Breast epithelium (tissue), 4 donors: ENCODE results near the gene PCYT1B. TPM values are rescaled to one million over a fixed set of nuclear protein-coding genes. Genes with fewer than 3 reads are reported as not detected.

Experiments used
- DNase-seq, 2 donors: peaks; one replicate each; pipeline ENCODE4 v3.0.0-alpha.2; 2019; ENCODE audit warnings: low spot score in 2 of 2
- H3K27ac ChIP-seq, 2 donors: fragments of 200-600 bp; sonication (generic) in 1 of 2; one replicate each; pipeline ENCODE4 v1.5.1; 2016 to 2019; ENCODE audit warnings: mild to moderate bottlenecking in 1 of 2
- H3K27me3 ChIP-seq, 2 donors: fragments of 200-600 bp; sonication (generic) in 1 of 2; one replicate each; pipeline versions ENCODE4 v1.5.1 to v1.6.0; 2017 to 2019; ENCODE audit warnings: control low read depth in 1 of 2, mild to moderate bottlenecking in 1 of 2
- H3K36me3 ChIP-seq: fragments of 200-600 bp; one replicate; pipeline ENCODE4 v1.5.1; 2019
- H3K4me1 ChIP-seq, 2 donors: fragments of 200-600 bp; sonication (generic); one replicate each; pipeline ENCODE4 v1.5.1; 2016 to 2019; ENCODE audit warnings: control low read depth in 1 of 2
- H3K4me3 ChIP-seq, 3 donors: fragments of 200-600 bp; sonication (generic); 1 replicate in 2 of 3; 2 replicates in 1 of 3; pipeline ENCODE4 v1.5.1; 2016 to 2019; ENCODE audit warnings: mild to moderate bottlenecking in 3 of 3, moderate library complexity in 2 of 3
- H3K9me3 ChIP-seq, 2 donors: fragments of 200-600 bp; sonication (generic) in 1 of 2; one replicate each; pipeline ENCODE4 v1.5.1; 2016 to 2019; ENCODE audit warnings: control low read depth in 1 of 2
- POLR2A ChIP-seq: fragments of 450-650 bp; IDR thresholded peaks from one replicate; pipeline ENCODE4 v1.6.1; 2016; ENCODE audit warnings: antibody characterized with exemption, mild to moderate bottlenecking, moderate library complexity
- POLR2AphosphoS5 ChIP-seq, 3 donors: sonication (generic); formaldehyde crosslinking; IDR thresholded peaks; one replicate each; pipeline ENCODE4 v1.6.1; 2017; ENCODE audit warnings: antibody characterized with exemption in 3 of 3
- intact Hi-C: fragments of 100-400 bp; cut with DNase I; formaldehyde crosslinking; loops from one replicate; pipeline ENCODE4 v1.15.1; 2023; ENCODE audit warnings: low total_unique reads
- total RNA-seq, 3 donors: library from RNA; depleted of rRNA; stranded (reverse); fragments of >200 nt; gene quantifications; one replicate each; pipeline ENCODE4 v1.1.0, GENCODE V29; 2016
- TF ChIP-seq, protein P1 (sequence below), 3 donors: fragments of 450-650 bp; IDR thresholded peaks; one replicate each; pipeline ENCODE4 v1.5.1; 2016 to 2017; ENCODE audit warnings: antibody characterized with exemption in 3 of 3, mild to moderate bottlenecking in 3 of 3, moderate library complexity in 3 of 3

PCYT1B gene
- total RNA-seq, 3 donors from 2014 or later = 0.16 to 0.73 (median 0.33) TPM

- TF ChIP-seq, protein P1, sequence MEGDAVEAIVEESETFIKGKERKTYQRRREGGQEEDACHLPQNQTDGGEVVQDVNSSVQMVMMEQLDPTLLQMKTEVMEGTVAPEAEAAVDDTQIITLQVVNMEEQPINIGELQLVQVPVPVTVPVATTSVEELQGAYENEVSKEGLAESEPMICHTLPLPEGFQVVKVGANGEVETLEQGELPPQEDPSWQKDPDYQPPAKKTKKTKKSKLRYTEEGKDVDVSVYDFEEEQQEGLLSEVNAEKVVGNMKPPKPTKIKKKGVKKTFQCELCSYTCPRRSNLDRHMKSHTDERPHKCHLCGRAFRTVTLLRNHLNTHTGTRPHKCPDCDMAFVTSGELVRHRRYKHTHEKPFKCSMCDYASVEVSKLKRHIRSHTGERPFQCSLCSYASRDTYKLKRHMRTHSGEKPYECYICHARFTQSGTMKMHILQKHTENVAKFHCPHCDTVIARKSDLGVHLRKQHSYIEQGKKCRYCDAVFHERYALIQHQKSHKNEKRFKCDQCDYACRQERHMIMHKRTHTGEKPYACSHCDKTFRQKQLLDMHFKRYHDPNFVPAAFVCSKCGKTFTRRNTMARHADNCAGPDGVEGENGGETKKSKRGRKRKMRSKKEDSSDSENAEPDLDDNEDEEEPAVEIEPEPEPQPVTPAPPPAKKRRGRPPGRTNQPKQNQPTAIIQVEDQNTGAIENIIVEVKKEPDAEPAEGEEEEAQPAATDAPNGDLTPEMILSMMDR (IDR thresholded peaks at IDR 0.05) = no peak
- TF ChIP-seq POLR2AphosphoS5 (IDR thresholded peaks at IDR 0.05) (no peak), POLR2A (no peak)
- peaks cover 0 to 34% of the 10 kb centered on the region in 2 donors for H3K27me3 ChIP-seq
- no peak overlapping the region for H3K27ac ChIP-seq
- H3K4me1 ChIP-seq = no peaks in the 10 kb centered on the region
- no peaks in the 10 kb centered on the region for H3K36me3 ChIP-seq
- no peaks in the 10 kb centered on the region for H3K9me3 ChIP-seq
- H3K4me3 ChIP-seq = no peak overlapping the region
- intact Hi-C loops = no loop called here
- no peak for DNase-seq
Observed at GRCh38 chrX:24566240-24566639, 80.9 kb downstream of the PCYT1B start.

- H3K27me3 ChIP-seq = peaks cover 0 to 44% of the 10 kb centered on the region in 2 donors
- no peak overlapping the region for H3K27ac ChIP-seq
- DNase-seq = no peak
- intact Hi-C loops = no loop called here
- no peaks in the 10 kb centered on the region for H3K4me1 ChIP-seq
- TF ChIP-seq POLR2AphosphoS5 (IDR thresholded peaks at IDR 0.05) = no peak
- no peak for TF ChIP-seq POLR2A
- TF ChIP-seq, protein P1 (IDR thresholded peaks at IDR 0.05) = no peak
- no peaks in the 10 kb centered on the region for H3K9me3 ChIP-seq
- H3K36me3 ChIP-seq = no peaks in the 10 kb centered on the region
- no peak overlapping the region for H3K4me3 ChIP-seq
Observed at GRCh38 chrX:24563291-24564010, 83.7 kb downstream of the PCYT1B start.

- Histone ChIP-seq H3K9me3 (no peaks in the 10 kb centered on the region), H3K4me1 (no peaks in the 10 kb centered on the region), H3K27ac (no peak overlapping the region), H3K27me3 (peaks cover 0 to 38% of the 10 kb centered on the region in 2 donors), H3K4me3 (no peak overlapping the region), H3K36me3 (no peaks in the 10 kb centered on the region)
- intact Hi-C loops = no loop called here
- TF ChIP-seq, protein P1 (IDR thresholded peaks at IDR 0.05) = no peak
- no peak for TF ChIP-seq POLR2A
- no peak for TF ChIP-seq POLR2AphosphoS5 (IDR thresholded peaks at IDR 0.05)
- DNase-seq = no peak
Observed at GRCh38 chrX:24561121-24561520, 86.0 kb downstream of the PCYT1B start.

DNA sequence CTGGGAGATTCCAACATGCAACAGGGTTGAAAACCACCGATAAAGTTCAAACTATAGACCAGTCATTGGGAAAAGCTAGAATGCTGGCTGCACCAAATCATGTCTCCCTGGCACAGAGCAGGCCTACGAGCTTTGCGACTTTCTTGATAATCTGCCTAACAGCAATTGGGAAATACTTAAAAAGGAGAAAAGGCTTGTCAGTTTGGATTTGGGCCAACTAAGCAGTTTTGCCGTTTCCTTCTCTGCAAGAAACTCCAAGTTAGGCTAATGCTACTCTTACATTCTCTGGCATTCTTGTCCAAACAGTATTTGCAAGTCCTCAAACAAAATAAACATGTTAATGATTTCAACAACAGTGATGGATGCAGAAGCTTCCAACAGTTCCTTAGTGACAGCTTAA is 94.1 kb downstream of the PCYT1B start:
- Histone ChIP-seq H3K27me3 (peaks cover 0 to 19% of the 10 kb centered on the region in 2 donors), H3K4me1 (no peaks in the 10 kb centered on the region), H3K9me3 (no peaks in the 10 kb centered on the region), H3K36me3 (no peaks in the 10 kb centered on the region), H3K4me3 (no peak overlapping the region), H3K27ac (no peak overlapping the region)
- no peak for TF ChIP-seq POLR2A
- no peak for DNase-seq
- intact Hi-C loops = no loop called here

GRCh38 chrX:24550166-24550565 is 97.0 kb downstream of the PCYT1B start:
- intact Hi-C loops = no loop called here
- Histone ChIP-seq H3K27ac (no peak overlapping the region), H3K36me3 (no peaks in the 10 kb centered on the region), H3K4me1 (no peaks in the 10 kb centered on the region), H3K27me3 (peaks cover 0 to 20% of the 10 kb centered on the region in 2 donors), H3K4me3 (no peak overlapping the region), H3K9me3 (no peaks in the 10 kb centered on the region)
- DNase-seq = no peak
- TF ChIP-seq POLR2AphosphoS5 (IDR thresholded peaks at IDR 0.05) = no peak

DNA sequence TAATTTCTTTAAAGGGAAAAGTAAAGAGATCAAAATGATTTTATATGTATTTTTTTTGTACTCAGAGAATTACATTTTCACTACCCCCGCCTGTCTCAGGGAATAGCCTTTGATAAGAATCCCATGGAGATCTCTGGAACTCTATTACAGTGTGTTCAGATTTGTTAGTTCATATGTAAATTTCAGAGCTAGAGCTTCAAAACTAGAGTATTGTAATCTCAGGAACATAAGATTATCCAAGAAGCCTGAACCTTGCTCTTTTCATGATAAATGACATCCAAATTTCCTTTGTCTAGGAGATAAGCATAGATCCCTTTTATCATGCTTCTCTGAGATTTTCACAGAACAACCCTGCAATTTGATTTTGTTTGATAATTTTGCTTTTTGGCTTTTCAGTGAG is 99.2 kb downstream of the PCYT1B start:
- Histone ChIP-seq H3K27me3 (peaks cover 0 to 22% of the 10 kb centered on the region in 2 donors), H3K36me3 (no peaks in the 10 kb centered on the region), H3K4me1 (no peaks in the 10 kb centered on the region), H3K27ac (no peak overlapping the region), H3K4me3 (no peak overlapping the region), H3K9me3 (no peaks in the 10 kb centered on the region)
- no peak for TF ChIP-seq POLR2A
- no peak for TF ChIP-seq POLR2AphosphoS5 (IDR thresholded peaks at IDR 0.05)
- TF ChIP-seq, protein P1 (IDR thresholded peaks at IDR 0.05) = no peak
- intact Hi-C loops = no loop called here
- DNase-seq = no peak
